MM.1S (cell line): ENCODE results near the gene ZNF212.

Experiments
- DNase-seq: peaks from one replicate; pipeline ENCODE4 v3.0.0-alpha.2; 2015
- H2AFZ ChIP-seq: fragments of 300-600 bp; sonication (generic); 2 replicates; pipeline ENCODE4 v1.6.0; 2016; ENCODE audit warnings: antibody characterized with exemption, low read length
- H3F3A ChIP-seq: fragments of 300-600 bp; sonication (generic); 2 replicates; pipeline ENCODE4 v1.6.1; 2016; ENCODE audit warnings: mild to moderate bottlenecking, antibody characterized with exemption, low read length, moderate library complexity, mixed read lengths; ENCODE audit not compliant: insufficient read depth
- H3K27ac ChIP-seq: fragments of 300-600 bp; sonication (generic); 2 replicates; pipeline ENCODE4 v1.5.1; 2016; ENCODE audit warnings: mild to moderate bottlenecking, low read length
- H3K27me3 ChIP-seq: fragments of 300-600 bp; sonication (generic); replicated peaks from 2 replicates; pipeline ENCODE4 v1.6.0; 2016; ENCODE audit warnings: low read length; ENCODE audit not compliant: insufficient read depth
- H3K36me3 ChIP-seq: fragments of 300-600 bp; sonication (generic); replicated peaks from 2 replicates; pipeline ENCODE4 v1.6.1; 2016; ENCODE audit warnings: mild to moderate bottlenecking, low read length, mixed read lengths; ENCODE audit not compliant: insufficient read depth
- H3K4me1 ChIP-seq: fragments of 300-600 bp; sonication (generic); 2 replicates; pipeline ENCODE4 v1.6.1; 2016; ENCODE audit warnings: low read length, mixed read lengths
- H3K4me2 ChIP-seq: fragments of 300-600 bp; sonication (generic); 2 replicates; pipeline ENCODE4 v1.6.0; 2016; ENCODE audit warnings: low read depth, low read length
- H3K4me3 ChIP-seq: fragments of 300-600 bp; sonication (generic); 2 replicates; pipeline ENCODE4 v1.5.1; 2016; ENCODE audit warnings: low read length, mixed read lengths
- H3K79me2 ChIP-seq: fragments of 300-600 bp; sonication (generic); 2 replicates; pipeline ENCODE4 v1.6.1; 2016; ENCODE audit warnings: mixed run types, low read length, mixed read lengths
- H3K9ac ChIP-seq: fragments of 300-600 bp; sonication (generic); 2 replicates; pipeline ENCODE4 v1.6.1; 2016; ENCODE audit warnings: low read length, mixed read lengths
- H3K9me2 ChIP-seq: fragments of 300-600 bp; sonication (generic); replicated peaks from 2 replicates; pipeline ENCODE4 v1.6.1; 2016; ENCODE audit warnings: mild to moderate bottlenecking, low read length, mixed read lengths; ENCODE audit not compliant: insufficient read depth
- H3K9me3 ChIP-seq: fragments of 300-600 bp; sonication (generic); replicated peaks from 2 replicates; pipeline ENCODE4 v1.6.1; 2016; ENCODE audit warnings: mild to moderate bottlenecking, low read length, mixed read lengths; ENCODE audit not compliant: insufficient read depth
- H4K20me1 ChIP-seq: fragments of 300-600 bp; sonication (generic); 2 replicates; pipeline ENCODE4 v1.6.1; 2016; ENCODE audit warnings: mild to moderate bottlenecking, low read length, moderate library complexity, mixed read lengths; ENCODE audit not compliant: insufficient read depth
- EZH2 ChIP-seq: fragments of 300-600 bp; sonication (generic); optimal IDR thresholded peaks from 2 replicates; pipeline ENCODE3; 2017; ENCODE audit warnings: low read depth, mild to moderate bottlenecking, antibody characterized with exemption, low read length, mixed read lengths
- EZH2phosphoT487 ChIP-seq: fragments of 300-600 bp; sonication (generic); IDR thresholded peaks from 2 replicates; pipeline ENCODE4 v1.6.1; 2018; ENCODE audit warnings: antibody characterized with exemption, low read length
- TF ChIP-seq, protein P1 (sequence below): fragments of 300-600 bp; sonication (generic); IDR thresholded peaks from 2 replicates; pipeline ENCODE4 v1.5.1; 2016; ENCODE audit warnings: antibody characterized with exemption, low read length, mixed read lengths

ZNF212 gene

DNA sequence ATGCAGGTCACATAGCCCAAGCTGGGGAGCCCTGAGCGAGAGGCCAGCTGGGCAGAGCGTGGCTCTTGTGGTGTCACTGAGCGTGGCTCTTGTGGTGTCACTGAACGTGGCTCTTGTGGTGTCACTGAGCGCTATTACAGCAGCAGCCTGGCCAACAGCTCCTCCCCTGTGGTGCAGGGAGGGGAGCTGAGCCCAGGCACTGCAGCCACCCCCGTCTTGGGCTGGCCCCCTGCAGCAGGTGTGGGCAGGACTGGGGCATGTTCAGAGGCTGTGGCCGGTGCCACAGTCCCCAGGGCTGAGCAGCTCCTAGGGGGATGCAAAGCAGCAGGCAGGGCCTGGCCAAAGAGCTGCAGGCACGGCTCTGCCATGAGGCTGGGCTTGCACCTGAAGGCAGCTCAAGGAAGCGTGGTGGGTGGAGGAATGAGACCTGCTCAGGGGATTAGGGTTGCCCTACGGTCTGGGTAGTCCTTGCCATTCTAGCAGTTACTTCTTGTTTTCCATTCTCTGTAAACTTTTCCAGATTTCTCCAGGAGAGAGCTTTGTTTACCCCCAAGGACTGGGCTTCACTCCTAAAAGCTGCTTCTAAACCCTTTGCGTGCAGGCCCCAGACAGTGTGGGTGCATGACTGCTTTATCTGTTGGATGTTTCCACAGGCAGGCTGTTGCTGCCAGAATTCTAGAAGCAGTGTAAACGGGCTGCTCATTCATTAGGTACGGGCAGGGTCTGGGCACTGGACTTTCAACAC is 51.8 kb downstream of the ZNF212 start:
- Histone ChIP-seq H3K4me1 (0 out of 2 replicates have a peak, but pooled peaks cover 6% of the 10 kb centered on the region), H4K20me1 (no peaks in the 10 kb centered on the region), H3K27me3 (no peaks in the 10 kb centered on the region), H3K4me2 (no peak overlapping the region), H3K27ac (no peak overlapping the region), H3F3A (no peaks in the 10 kb centered on the region), H3K9ac (no peak overlapping the region), H3K36me3 (no peaks in the 10 kb centered on the region), H3K9me3 (no peaks in the 10 kb centered on the region), H3K9me2 (no peaks in the 10 kb centered on the region), H2AFZ (no peak overlapping the region), H3K4me3 (no peak overlapping the region), H3K79me2 (no peaks in the 10 kb centered on the region)
- DNase-seq = no peak
- no peak for TF ChIP-seq EZH2phosphoT487
- TF ChIP-seq, protein P1, sequence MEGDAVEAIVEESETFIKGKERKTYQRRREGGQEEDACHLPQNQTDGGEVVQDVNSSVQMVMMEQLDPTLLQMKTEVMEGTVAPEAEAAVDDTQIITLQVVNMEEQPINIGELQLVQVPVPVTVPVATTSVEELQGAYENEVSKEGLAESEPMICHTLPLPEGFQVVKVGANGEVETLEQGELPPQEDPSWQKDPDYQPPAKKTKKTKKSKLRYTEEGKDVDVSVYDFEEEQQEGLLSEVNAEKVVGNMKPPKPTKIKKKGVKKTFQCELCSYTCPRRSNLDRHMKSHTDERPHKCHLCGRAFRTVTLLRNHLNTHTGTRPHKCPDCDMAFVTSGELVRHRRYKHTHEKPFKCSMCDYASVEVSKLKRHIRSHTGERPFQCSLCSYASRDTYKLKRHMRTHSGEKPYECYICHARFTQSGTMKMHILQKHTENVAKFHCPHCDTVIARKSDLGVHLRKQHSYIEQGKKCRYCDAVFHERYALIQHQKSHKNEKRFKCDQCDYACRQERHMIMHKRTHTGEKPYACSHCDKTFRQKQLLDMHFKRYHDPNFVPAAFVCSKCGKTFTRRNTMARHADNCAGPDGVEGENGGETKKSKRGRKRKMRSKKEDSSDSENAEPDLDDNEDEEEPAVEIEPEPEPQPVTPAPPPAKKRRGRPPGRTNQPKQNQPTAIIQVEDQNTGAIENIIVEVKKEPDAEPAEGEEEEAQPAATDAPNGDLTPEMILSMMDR = no peak
- no peak for TF ChIP-seq EZH2

DNA sequence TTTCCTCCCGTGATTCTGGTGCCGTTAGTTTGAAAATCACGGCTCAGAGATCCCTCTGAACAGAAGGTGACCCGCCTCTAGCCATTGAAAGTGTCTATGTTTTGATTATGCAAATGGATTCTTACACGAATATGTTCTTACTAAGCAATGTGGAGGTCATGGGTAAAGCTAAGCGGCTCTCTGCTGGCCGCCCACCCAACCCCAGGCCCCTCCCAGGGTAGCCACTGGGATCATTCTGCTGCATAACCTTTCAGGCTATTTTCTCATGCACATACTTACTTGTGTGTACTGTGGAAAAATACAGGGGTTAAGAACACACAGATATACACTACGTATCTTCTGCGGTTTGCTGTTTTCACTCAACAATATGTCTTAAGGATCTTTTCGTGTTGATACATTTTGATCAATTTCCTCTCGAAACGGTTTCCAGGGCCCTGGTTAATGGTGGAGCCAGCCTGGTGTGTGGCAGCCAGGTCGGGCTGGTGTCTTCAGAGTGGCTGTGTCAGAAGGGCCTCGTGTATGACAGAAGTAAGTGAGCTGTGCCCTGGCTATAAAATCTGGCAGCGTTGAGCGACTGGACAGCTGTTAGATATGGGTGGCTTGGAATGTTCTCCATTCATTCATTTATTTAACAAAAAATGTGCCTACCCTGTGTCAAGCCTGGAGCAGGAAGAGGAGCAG is 52.5 kb downstream of the ZNF212 start:
- no peak overlapping the region for H3K9ac ChIP-seq
- no peak overlapping the region; the same call in 1 of the 2 replicates for H2AFZ ChIP-seq
- H4K20me1 ChIP-seq = no peaks in the 10 kb centered on the region
- H3K27ac ChIP-seq = no peak overlapping the region
- 0 out of 2 replicates have a peak, but pooled peaks cover 6% of the 10 kb centered on the region for H3K4me1 ChIP-seq
- DNase-seq = no peak
- H3K79me2 ChIP-seq = no peaks in the 10 kb centered on the region
- H3K36me3 ChIP-seq = no peaks in the 10 kb centered on the region
- H3K4me3 ChIP-seq = no peak overlapping the region
- TF ChIP-seq EZH2 = no peak
- TF ChIP-seq, protein P1 = no peak
- TF ChIP-seq EZH2phosphoT487 = no peak
- peak overlapping the region; percentile 8; the same call in 1 of the 2 replicates for H3K4me2 ChIP-seq
- H3K9me2 ChIP-seq = no peaks in the 10 kb centered on the region
- no peaks in the 10 kb centered on the region for H3F3A ChIP-seq
- H3K27me3 ChIP-seq = no peaks in the 10 kb centered on the region
- no peaks in the 10 kb centered on the region for H3K9me3 ChIP-seq

DNA sequence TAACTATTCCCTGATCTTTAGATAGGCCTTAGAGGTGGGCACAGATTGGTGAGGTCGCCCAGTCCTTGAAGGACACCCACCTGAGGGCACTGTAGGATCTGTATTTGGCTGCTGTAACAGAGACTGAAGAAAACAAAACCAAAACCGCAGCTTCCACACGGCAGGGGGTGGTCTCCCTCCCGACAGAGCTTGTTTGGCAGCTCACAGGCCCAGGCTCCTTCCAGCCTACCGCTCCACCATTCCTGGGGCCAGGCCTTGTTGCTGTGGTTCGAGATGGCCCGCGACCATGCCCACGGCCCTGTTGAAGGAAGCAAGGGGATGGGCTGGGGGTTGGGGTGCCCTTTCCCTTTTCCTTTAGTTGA is 53.0 kb downstream of the ZNF212 start:
- Histone ChIP-seq H3K9me2 (no peaks in the 10 kb centered on the region), H3K9ac (no peak overlapping the region), H3K9me3 (no peaks in the 10 kb centered on the region), H3F3A (no peaks in the 10 kb centered on the region), H3K79me2 (no peaks in the 10 kb centered on the region), H3K4me1 (0 out of 2 replicates have a peak, but pooled peaks cover 6% of the 10 kb centered on the region), H3K27me3 (no peaks in the 10 kb centered on the region), H3K36me3 (no peaks in the 10 kb centered on the region), H2AFZ (peak overlapping the region; percentile 6; the same call in 1 of the 2 replicates), H4K20me1 (no peaks in the 10 kb centered on the region), H3K27ac (no peak overlapping the region), H3K4me2 (peak overlapping the region; percentile 8; the same call in 1 of the 2 replicates), H3K4me3 (no peak overlapping the region)
- TF ChIP-seq, protein P1 = peak; percentile 17; the same call in 1 of the 2 replicates
- TF ChIP-seq EZH2phosphoT487 = no peak
- peak; percentile 46 for DNase-seq
